ENCODE measurements around the gene ZNF236.

The ZNF236 gene

DNA sequence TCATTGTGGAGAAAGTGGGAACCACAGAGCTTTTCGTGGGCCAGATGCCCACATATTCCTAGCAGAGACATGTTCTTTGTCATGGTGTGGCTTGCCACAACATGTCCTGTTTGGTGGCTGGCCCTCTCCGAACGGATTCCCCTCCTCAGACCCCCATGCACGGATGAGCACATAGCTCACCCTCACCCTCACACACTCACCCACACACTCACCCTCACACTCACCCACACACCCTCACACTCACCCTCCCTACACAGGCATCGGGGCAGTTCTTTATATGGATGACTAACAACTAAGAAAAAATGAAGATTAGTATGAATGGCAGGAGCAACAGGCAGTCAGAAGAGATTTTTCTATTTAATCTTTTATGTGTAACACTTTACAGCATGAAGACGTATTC lies 149.9 kb downstream of the ZNF236 start:
- Histone ChIP-seq H3K4me3 (ENCODE audit: low read depth, low read length) (no peak overlapping the region), H3K9me3 (ENCODE audit: control insufficient read depth, insufficient read depth, low read length) (no peaks in the 10 kb centered on the region), H3K36me3 (ENCODE audit: control insufficient read depth, insufficient read depth, low read length) (no peaks in the 10 kb centered on the region), H3K4me1 (ENCODE audit: control insufficient read depth, insufficient read depth, low read length) (peaks cover 20% of the 10 kb centered on the region), H3K9ac (ENCODE audit: low read depth, low read length) (no peak overlapping the region), H3K27me3 (ENCODE audit: control insufficient read depth, insufficient read depth, low read length) (no peaks in the 10 kb centered on the region)

DNA sequence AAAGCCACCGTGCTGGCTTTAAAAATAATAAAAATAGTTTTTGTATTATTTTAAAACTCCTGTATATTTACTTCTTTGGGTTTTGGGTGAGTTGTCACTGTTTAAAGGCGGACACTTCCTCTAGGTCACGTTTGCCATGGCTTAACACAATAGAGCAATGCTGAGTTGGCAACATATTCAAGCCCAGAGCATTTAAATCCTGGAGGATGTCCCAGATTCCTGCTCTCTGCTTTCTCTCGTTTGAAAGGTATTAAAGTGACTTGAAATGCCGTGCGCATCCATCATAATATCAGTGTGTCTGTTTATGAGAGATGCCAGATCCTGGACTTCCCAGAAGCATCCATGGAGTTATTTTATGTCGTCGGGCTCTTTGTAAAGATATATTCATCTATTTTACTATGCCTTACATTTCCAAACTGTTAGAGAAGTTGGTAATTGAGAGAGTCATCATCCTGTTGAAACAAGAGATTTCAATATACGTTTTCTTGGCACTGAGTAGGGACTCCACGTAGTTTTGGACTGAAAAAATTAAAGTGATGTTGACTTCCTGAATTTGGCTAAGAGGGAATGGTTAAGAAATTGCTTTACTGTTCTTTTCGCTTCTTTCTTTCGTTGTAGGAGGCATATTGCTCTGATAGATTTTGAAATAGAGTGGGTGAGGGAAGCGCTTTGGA lies 150.6 kb downstream of the ZNF236 start:
- Histone ChIP-seq H3K4me3 (ENCODE audit: low read depth, low read length) (no peak overlapping the region), H3K9me3 (ENCODE audit: control insufficient read depth, insufficient read depth, low read length) (no peaks in the 10 kb centered on the region), H3K9ac (ENCODE audit: low read depth, low read length) (no peak overlapping the region), H3K27me3 (ENCODE audit: control insufficient read depth, insufficient read depth, low read length) (no peaks in the 10 kb centered on the region), H3K4me1 (ENCODE audit: control insufficient read depth, insufficient read depth, low read length) (peaks cover 16% of the 10 kb centered on the region), H3K36me3 (ENCODE audit: control insufficient read depth, insufficient read depth, low read length) (peaks cover 2% of the 10 kb centered on the region)

DNA sequence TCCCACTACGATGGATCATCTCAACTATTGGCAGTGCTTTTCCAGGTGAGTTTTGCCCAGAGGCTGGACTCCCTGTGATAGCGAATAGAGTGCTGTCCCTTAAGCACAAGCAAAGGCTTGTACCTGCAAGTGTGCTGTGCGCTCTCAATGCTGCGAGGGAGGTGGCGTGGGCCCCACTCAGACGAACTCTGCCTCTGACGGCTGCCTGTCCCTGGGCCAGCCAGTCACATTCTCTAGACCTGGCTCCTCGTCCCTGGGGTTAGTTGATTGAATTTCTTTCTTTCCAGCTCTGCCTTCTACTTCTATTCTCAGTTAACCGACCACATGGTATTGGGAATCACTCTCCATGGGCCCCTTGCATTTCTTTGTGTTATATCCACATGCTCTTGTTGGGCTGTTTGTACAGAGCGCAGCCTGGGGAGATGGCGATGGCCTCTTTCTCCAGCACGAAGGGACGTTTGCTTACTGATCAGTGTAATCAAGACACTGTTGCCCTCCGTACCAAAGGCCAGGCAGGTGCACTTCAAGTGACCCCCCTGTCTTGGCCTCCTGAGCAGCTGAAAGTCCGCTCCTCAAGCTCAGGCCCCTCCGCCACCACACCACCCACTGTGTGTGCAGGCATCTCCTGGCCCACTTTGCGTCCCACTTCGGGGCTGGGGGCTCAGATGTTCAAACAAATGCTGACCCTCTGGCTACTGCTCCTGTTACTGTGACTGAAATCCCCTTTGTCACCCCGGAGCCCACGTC lies 151.3 kb downstream of the ZNF236 start:
- no peak overlapping the region for H3K9ac ChIP-seq (ENCODE audit: low read depth, low read length)
- peaks cover 12% of the 10 kb centered on the region for H3K4me1 ChIP-seq (ENCODE audit: control insufficient read depth, insufficient read depth, low read length)
- no peaks in the 10 kb centered on the region for H3K9me3 ChIP-seq (ENCODE audit: control insufficient read depth, insufficient read depth, low read length)
- no peak overlapping the region for H3K4me3 ChIP-seq (ENCODE audit: low read depth, low read length)
- peaks cover 2% of the 10 kb centered on the region for H3K36me3 ChIP-seq (ENCODE audit: control insufficient read depth, insufficient read depth, low read length)
- H3K27me3 ChIP-seq (ENCODE audit: control insufficient read depth, insufficient read depth, low read length), result no peaks in the 10 kb centered on the region

DNA sequence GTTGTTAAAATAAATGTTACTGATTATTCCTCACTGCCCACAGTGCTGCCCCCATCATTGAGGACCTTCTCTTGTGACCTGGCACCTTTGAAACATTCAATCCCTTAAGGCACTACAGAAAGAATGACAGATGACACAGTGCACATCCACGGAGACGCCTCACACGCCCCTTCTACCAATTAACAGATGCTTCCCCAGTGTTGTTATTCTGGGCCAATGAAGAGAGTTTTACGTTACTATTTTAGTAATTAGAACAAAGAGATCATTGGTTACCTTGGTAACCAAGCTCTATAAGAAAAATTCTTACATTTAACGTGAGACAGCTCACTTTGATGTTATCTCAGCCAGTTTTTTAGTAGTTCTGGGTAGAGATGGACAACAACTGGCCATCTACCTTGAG lies 152.0 kb downstream of the ZNF236 start:
- H3K9ac ChIP-seq (ENCODE audit: low read depth, low read length), result no peak overlapping the region
- H3K27me3 ChIP-seq (ENCODE audit: control insufficient read depth, insufficient read depth, low read length), result no peaks in the 10 kb centered on the region
- H3K4me3 ChIP-seq (ENCODE audit: low read depth, low read length), result no peak overlapping the region
- H3K4me1 ChIP-seq (ENCODE audit: control insufficient read depth, insufficient read depth, low read length), result peaks cover 8% of the 10 kb centered on the region
- no peaks in the 10 kb centered on the region for H3K9me3 ChIP-seq (ENCODE audit: control insufficient read depth, insufficient read depth, low read length)
- peaks cover 2% of the 10 kb centered on the region for H3K36me3 ChIP-seq (ENCODE audit: control insufficient read depth, insufficient read depth, low read length)

DNA sequence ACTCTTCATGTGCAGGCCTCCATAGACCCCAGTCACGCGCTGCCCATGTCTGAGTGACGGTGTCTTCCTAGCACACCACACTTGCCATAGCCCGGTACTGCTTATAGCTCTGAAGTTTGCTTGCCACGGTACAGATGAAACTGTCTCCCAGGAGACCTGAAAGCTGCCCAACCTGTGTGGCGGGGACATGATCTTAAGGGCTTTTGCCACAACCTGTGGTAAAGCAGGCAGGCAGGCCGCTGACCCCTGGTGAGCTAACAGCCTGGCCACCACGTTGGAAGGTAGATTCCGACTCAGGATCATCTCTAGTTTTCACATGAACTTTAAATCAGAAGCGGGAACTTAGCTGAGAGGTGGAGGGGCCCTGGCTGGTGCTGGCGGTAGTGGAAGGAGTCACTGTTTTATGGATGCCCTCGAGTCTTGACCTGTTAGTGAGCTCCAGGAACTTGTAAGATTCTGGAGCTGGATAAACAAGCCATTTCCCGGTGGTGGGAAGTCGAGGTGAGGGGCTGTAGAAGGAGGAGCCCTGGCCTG lies 153.3 kb downstream of the ZNF236 start:
- Histone ChIP-seq H3K27me3 (ENCODE audit: control insufficient read depth, insufficient read depth, low read length) (no peaks in the 10 kb centered on the region), H3K4me1 (ENCODE audit: control insufficient read depth, insufficient read depth, low read length) (peaks cover 12% of the 10 kb centered on the region), H3K4me3 (ENCODE audit: low read depth, low read length) (no peak overlapping the region), H3K9me3 (ENCODE audit: control insufficient read depth, insufficient read depth, low read length) (no peaks in the 10 kb centered on the region), H3K36me3 (ENCODE audit: control insufficient read depth, insufficient read depth, low read length) (peaks cover 2% of the 10 kb centered on the region), H3K9ac (ENCODE audit: low read depth, low read length) (no peak overlapping the region)

DNA sequence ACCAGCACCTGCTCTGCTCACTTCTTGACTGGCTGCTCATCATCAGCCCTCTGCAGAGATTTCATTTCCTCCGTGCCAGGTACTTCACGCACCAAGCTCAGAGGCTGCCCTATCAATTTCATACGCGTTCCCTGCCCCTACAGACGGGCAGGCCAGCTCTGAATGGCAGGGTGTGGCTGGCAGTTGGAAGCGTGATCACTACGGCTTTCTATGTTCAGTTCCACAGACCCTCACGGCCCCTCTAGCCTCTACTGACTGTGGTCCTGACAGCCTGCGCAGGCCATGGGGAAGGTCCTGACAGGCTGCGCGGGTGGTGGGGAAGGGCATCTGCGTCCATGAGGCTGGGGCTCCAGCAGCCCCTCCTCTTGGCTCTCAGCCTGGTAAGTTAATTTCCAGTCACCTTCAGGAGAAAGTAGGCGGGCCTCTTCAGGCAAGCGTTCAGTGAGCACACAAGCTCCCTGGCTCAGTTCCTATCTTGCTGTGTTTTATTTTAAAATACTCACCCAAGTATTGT lies 154.8 kb downstream of the ZNF236 start:
- Histone ChIP-seq H3K9me3 (ENCODE audit: control insufficient read depth, insufficient read depth, low read length) (no peaks in the 10 kb centered on the region), H3K27me3 (ENCODE audit: control insufficient read depth, insufficient read depth, low read length) (no peaks in the 10 kb centered on the region), H3K4me1 (ENCODE audit: control insufficient read depth, insufficient read depth, low read length) (peaks cover 4% of the 10 kb centered on the region), H3K9ac (ENCODE audit: low read depth, low read length) (no peak overlapping the region), H3K4me3 (ENCODE audit: low read depth, low read length) (no peak overlapping the region), H3K36me3 (ENCODE audit: control insufficient read depth, insufficient read depth, low read length) (peaks cover 2% of the 10 kb centered on the region)

DNA sequence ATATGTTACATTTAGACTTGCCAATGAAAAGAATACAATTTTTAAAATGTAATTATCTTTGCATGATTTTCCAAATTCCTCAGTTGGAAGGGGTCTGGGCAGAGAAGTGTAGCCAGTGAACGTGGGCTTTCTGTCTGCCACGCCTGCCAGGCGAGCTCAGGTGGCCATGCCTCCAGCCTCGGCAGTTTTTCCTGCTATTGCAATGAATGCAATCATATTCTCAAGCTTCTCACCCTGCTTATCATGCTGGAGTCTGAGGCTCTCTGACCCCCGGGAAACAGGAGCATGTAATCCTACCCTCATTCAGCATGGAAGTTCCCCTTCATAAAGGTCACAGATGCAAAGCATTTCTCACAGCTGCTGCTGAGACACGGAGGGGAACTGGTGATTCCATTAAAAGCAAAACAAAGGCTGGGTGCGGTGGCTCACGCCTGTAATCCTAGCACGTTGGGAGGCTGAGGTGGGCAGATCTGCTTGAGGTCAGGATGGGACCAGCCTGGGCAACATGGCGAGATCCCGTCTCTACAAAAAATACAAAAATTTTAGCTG lies 155.4 kb downstream of the ZNF236 start:
- Histone ChIP-seq H3K36me3 (ENCODE audit: control insufficient read depth, insufficient read depth, low read length) (peaks cover 2% of the 10 kb centered on the region), H3K9ac (ENCODE audit: low read depth, low read length) (no peak overlapping the region), H3K4me1 (ENCODE audit: control insufficient read depth, insufficient read depth, low read length) (peaks cover 4% of the 10 kb centered on the region), H3K9me3 (ENCODE audit: control insufficient read depth, insufficient read depth, low read length) (no peaks in the 10 kb centered on the region), H3K4me3 (ENCODE audit: low read depth, low read length) (no peak overlapping the region), H3K27me3 (ENCODE audit: control insufficient read depth, insufficient read depth, low read length) (no peaks in the 10 kb centered on the region)

DNA sequence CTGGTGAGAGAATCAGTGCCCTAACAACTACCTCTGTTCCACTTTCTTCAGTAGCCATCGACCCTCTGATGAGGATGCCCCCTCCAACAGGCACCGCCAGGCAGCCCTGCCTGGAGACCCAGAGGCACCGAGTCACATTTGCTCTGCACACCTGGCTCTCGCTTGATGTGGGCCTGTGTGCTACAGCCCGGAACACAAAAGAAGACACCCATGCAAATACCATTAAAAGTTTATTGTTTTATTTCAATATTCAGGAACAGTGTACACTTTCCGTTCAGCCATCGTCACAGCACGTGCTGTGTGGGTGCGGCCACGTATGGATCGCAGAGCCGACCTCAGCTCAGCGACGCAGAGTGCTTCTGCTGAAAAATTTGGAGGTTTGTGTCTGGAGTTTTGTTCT lies 156.3 kb downstream of the ZNF236 start:
- no peak overlapping the region for H3K4me3 ChIP-seq (ENCODE audit: low read depth, low read length)
- H3K4me1 ChIP-seq (ENCODE audit: control insufficient read depth, insufficient read depth, low read length), result peaks cover 8% of the 10 kb centered on the region
- H3K27me3 ChIP-seq (ENCODE audit: control insufficient read depth, insufficient read depth, low read length), result no peaks in the 10 kb centered on the region
- H3K36me3 ChIP-seq (ENCODE audit: control insufficient read depth, insufficient read depth, low read length), result peaks cover 2% of the 10 kb centered on the region
- no peaks in the 10 kb centered on the region for H3K9me3 ChIP-seq (ENCODE audit: control insufficient read depth, insufficient read depth, low read length)
- no peak overlapping the region for H3K9ac ChIP-seq (ENCODE audit: low read depth, low read length)

DNA sequence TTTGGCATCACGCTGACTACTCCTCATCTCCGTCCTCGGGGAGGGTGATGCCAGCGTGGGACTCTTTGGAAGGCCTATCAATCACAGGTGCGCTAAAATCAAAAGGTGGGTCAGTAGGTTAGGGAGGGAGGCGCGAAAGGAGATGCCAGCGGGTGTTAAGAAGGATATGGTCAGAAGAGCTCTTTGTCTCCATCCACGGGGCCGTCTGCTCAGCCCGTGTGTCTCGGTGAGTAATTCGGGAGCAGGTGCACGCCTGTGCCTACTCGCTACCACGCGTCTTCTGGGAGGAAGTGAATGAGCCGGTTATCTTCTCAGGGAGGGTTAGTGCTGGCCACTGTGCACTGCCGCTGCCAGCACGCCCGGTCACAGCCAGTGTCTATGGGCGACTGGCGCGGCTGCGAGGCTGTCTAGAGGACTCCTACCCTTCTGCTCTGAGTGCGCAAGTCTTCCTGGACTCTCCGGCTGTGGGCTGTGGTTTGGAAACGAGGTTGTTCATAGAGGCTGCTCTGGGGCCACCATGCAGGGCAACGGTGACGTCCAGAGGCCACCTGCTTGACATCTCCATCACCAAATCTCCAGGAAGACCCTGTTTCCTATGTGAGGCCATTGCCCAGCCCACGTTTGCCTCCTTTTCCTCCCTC lies 156.9 kb downstream of the ZNF236 start:
- Histone ChIP-seq H3K9ac (ENCODE audit: low read depth, low read length) (no peak overlapping the region), H3K27me3 (ENCODE audit: control insufficient read depth, insufficient read depth, low read length) (no peaks in the 10 kb centered on the region), H3K36me3 (ENCODE audit: control insufficient read depth, insufficient read depth, low read length) (peaks cover 2% of the 10 kb centered on the region), H3K9me3 (ENCODE audit: control insufficient read depth, insufficient read depth, low read length) (no peaks in the 10 kb centered on the region), H3K4me3 (ENCODE audit: low read depth, low read length) (no peak overlapping the region), H3K4me1 (ENCODE audit: control insufficient read depth, insufficient read depth, low read length) (peaks cover 8% of the 10 kb centered on the region)

DNA sequence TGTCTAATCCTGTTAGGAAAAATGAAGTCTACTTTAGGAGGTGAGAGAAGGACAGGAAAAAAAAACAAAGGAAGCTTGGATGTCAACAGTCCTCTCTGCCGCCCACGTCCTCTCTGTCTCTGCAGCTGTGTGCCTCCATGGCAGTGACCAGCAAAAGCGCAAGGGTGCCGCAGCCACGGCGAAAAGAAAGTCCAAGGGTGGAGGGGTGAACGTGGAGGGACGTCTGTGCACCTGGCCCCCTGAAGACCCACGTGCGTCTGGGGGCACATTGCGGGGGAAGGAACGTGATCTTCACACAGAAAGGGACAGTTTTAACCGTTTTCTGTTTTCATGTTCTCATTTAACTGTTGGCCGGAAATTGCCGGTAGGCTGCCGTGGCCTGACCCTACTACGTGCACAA lies 157.5 kb downstream of the ZNF236 start:
- Histone ChIP-seq H3K36me3 (ENCODE audit: control insufficient read depth, insufficient read depth, low read length) (peaks cover 2% of the 10 kb centered on the region), H3K9ac (ENCODE audit: low read depth, low read length) (no peak overlapping the region), H3K9me3 (ENCODE audit: control insufficient read depth, insufficient read depth, low read length) (no peaks in the 10 kb centered on the region), H3K4me1 (ENCODE audit: control insufficient read depth, insufficient read depth, low read length) (peaks cover 8% of the 10 kb centered on the region), H3K4me3 (ENCODE audit: low read depth, low read length) (no peak overlapping the region), H3K27me3 (ENCODE audit: control insufficient read depth, insufficient read depth, low read length) (no peaks in the 10 kb centered on the region)

DNA sequence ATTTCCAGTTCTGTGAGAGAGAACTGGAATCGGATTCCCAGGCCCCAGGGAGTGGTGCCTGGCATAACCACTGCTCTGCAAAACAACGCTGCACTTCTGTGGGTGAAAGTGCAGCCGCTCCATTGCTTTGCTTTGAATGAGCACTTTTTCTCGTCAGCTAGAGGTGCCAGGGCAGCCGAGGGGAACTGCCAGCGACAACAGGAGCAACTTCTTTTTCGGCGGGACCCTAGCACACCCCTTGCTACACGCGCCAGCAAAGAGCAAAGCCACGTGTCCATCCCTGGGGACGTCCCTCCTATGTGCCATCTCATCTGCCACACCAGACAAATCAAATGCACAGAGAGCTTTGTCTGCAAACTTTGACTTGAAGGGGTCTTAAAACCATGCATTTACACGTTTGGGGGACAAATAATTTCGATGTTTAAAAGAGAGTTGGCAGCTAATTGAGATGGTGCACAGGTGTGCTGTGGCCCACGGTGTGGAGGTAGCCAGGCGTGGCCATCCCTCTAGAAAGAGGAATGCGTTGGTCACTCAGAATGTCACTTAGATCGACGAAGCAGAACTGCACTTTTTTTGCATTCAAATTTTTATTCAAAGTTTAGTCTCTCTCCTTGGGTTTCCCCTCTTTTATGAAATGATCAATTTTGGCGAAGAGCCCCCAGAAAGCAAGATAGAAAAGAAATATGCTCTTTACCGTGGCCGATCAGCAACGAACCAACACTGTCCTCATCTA lies 158.5 kb downstream of the ZNF236 start:
- H3K9me3 ChIP-seq (ENCODE audit: control insufficient read depth, insufficient read depth, low read length), result no peaks in the 10 kb centered on the region
- H3K9ac ChIP-seq (ENCODE audit: low read depth, low read length), result no peak overlapping the region
- peaks cover 8% of the 10 kb centered on the region for H3K4me1 ChIP-seq (ENCODE audit: control insufficient read depth, insufficient read depth, low read length)
- no peaks in the 10 kb centered on the region for H3K27me3 ChIP-seq (ENCODE audit: control insufficient read depth, insufficient read depth, low read length)
- H3K36me3 ChIP-seq (ENCODE audit: control insufficient read depth, insufficient read depth, low read length), result peaks cover 2% of the 10 kb centered on the region
- H3K4me3 ChIP-seq (ENCODE audit: low read depth, low read length), result no peak overlapping the region
